Ovary (tissue), 3 donors: Measurements from ENCODE around the gene ADAD2.

Experiments used
- EP300 ChIP-seq: sonication (generic); formaldehyde crosslinking; IDR thresholded peaks from one replicate; pipeline ENCODE4 v1.6.1; 2017; ENCODE audit warnings: antibody characterized with exemption
- POLR2A ChIP-seq: fragments of 450-650 bp; IDR thresholded peaks from one replicate; pipeline ENCODE4 v1.6.1; 2017; ENCODE audit warnings: antibody characterized with exemption, mild to moderate bottlenecking, moderate library complexity
- TF ChIP-seq, protein P1 (sequence below), 3 donors: fragments of 450-650 bp in 2 of 3; fragments of 200-600 bp in 1 of 3; IDR thresholded peaks; one replicate each; pipeline versions ENCODE4 v1.5.1 to v1.8.0; 2016 to 2022; ENCODE audit warnings: antibody characterized with exemption in 3 of 3, mild to moderate bottlenecking in 1 of 3
- donor health status: DM: no; HTN: no; CAD: no.

DNA sequence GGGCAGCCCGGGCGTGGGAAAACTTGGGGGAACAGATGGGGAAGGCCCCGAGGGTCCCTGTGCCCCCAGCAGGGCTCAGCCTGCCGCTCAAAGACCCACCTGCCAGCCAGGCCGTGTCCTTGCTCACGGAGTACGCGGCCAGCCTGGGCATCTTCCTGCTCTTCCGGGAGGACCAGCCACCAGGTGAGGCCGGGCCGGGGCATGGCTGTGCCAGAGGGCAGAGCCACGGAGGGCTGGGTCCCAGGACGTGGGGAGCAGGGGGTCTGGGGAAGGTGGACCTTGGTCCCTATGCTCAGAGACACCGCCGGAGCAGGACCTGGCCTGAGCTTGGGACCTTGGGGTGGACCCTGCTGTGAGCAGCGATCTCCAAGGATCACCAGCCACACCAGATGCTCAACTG, 509 bp downstream of the ADAD2 start:
- TF ChIP-seq, protein P1, sequence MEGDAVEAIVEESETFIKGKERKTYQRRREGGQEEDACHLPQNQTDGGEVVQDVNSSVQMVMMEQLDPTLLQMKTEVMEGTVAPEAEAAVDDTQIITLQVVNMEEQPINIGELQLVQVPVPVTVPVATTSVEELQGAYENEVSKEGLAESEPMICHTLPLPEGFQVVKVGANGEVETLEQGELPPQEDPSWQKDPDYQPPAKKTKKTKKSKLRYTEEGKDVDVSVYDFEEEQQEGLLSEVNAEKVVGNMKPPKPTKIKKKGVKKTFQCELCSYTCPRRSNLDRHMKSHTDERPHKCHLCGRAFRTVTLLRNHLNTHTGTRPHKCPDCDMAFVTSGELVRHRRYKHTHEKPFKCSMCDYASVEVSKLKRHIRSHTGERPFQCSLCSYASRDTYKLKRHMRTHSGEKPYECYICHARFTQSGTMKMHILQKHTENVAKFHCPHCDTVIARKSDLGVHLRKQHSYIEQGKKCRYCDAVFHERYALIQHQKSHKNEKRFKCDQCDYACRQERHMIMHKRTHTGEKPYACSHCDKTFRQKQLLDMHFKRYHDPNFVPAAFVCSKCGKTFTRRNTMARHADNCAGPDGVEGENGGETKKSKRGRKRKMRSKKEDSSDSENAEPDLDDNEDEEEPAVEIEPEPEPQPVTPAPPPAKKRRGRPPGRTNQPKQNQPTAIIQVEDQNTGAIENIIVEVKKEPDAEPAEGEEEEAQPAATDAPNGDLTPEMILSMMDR (IDR thresholded peaks at IDR 0.05), result no peak
- TF ChIP-seq POLR2A (no peak), EP300 (no peak)
